C4-2B (cell line): ENCODE measurements around the gene ARHGEF19.

Source experiments
- CTCF ChIP-seq: fragments of 450-650 bp; conservative IDR thresholded peaks from 2 replicates; pipeline ENCODE4 v1.5.1; 2017; ENCODE audit warnings: mild to moderate bottlenecking
- ZFX ChIP-seq: fragments of 450-650 bp; IDR thresholded peaks from 2 replicates; pipeline ENCODE4 v1.6.1; 2017

DNA sequence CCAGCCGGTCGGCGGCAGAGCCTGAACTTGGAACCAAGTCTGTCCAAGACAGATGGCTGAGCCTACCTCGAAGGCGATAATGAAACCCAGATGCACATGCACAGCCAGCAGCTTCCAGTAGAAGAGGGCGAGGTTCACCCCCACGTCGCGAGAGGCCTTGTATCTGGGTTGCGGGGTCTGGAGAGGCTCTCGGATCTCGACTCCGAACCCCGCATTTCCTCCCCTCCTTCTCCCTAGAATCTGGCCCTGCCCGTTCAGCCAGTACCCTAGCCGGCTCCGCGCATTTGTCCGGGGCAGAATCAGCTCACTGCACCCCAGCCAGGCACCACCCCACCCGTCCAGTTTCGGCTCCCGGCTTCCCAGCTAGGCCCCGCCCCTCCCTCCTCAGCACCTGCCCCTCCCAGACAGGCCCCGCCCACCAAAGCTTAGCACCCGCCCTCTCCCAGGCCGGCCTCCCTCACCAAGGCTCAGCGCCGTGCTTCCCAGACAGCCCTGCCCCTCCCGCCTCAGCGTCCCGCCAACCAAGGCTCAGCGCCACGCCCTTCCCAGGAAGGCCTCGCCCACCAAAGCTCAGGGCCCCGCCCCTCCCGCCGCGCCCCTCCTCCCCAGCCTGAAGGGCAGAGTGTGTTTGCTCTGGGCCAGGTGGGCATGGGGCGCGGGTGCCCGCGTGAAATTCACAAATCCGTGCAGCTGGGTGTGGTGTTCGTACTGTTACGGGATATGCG is 4.8 kb upstream of the ARHGEF19 start:
- TF ChIP-seq CTCF = no peak
- no peak for TF ChIP-seq ZFX
